ENCODE data around the gene CRKL. TPM values are rescaled to one million over a fixed set of nuclear protein-coding genes. Genes with fewer than 3 reads are reported as not detected.
A peak's percentile ranks its signal among the peaks of the same experiment; 100 is the strongest.

The CRKL gene
- total and polyA plus RNA-seq, 2 experiments from 2014 or later: 26.7 to 42.5 TPM

GRCh38 chr22:20882855-20883254, 34.4 kb upstream of the CRKL start:
- H3K4me2 ChIP-seq (ENCODE audit: unreplicated experiment): no peak overlapping the region
- no peaks in the 10 kb centered on the region for H3K79me2 ChIP-seq (ENCODE audit: insufficient read depth)
- H3K4me1 ChIP-seq (ENCODE audit: insufficient read depth): peaks cover 9% of the 10 kb centered on the region
- no peak overlapping the region for H2AFZ ChIP-seq
- H3K36me3 ChIP-seq (ENCODE audit: low read depth): peaks cover 3% of the 10 kb centered on the region
- no peaks in the 10 kb centered on the region for H3K9me3 ChIP-seq (ENCODE audit: low read depth)
- in situ Hi-C loops (cut with MboI): no loop called here
- DNase-seq: no peak
- no peaks in the 10 kb centered on the region for H3K9me2 ChIP-seq (ENCODE audit: insufficient read depth)
- H3F3A ChIP-seq (ENCODE audit: insufficient read depth): peaks cover 8% of the 10 kb centered on the region; the same call in 1 of the 2 replicates
- no peak overlapping the region for H3K9ac ChIP-seq
- H4K20me1 ChIP-seq (ENCODE audit: insufficient read depth): no peaks in the 10 kb centered on the region
- 96 to 97% methylated on average over 6 of the region's 6 CpGs for WGBS, 2 experiments (ENCODE audit: low coverage in 1 of 2, low lambda C conversion rate in 2 of 2, missing lambda C conversion rate in 2 of 2)
- H3K4me3 ChIP-seq: no peak overlapping the region
- TF ChIP-seq EZH2phosphoT487 (IDR thresholded peaks at IDR 0.05; ENCODE audit: insufficient read depth, low read depth): no peak
- TF ChIP-seq EZH2 (IDR thresholded peaks at IDR 0.05; ENCODE audit: insufficient read depth, poor library complexity, severe bottlenecking): no peak
- no peak overlapping the region for H3K27ac ChIP-seq
- H3K27me3 ChIP-seq (replicated peaks; ENCODE audit: insufficient read depth): no peaks in the 10 kb centered on the region

GRCh38 chr22:20884454-20884853, 32.8 kb upstream of the CRKL start:
- in situ Hi-C loops (cut with MboI): no loop called here
- Histone ChIP-seq H4K20me1 (ENCODE audit: insufficient read depth) (no peaks in the 10 kb centered on the region), H3K4me3 (no peak overlapping the region), H3K9me2 (ENCODE audit: insufficient read depth) (no peaks in the 10 kb centered on the region), H3K9me3 (ENCODE audit: low read depth) (no peaks in the 10 kb centered on the region), H3F3A (ENCODE audit: insufficient read depth) (peaks cover 8% of the 10 kb centered on the region; the same call in 1 of the 2 replicates), H3K79me2 (ENCODE audit: insufficient read depth) (no peaks in the 10 kb centered on the region), H3K36me3 (ENCODE audit: low read depth) (peaks cover 14% of the 10 kb centered on the region), H2AFZ (no peak overlapping the region), H3K4me1 (ENCODE audit: insufficient read depth) (peaks cover 9% of the 10 kb centered on the region), H3K27me3 (replicated peaks; ENCODE audit: insufficient read depth) (no peaks in the 10 kb centered on the region), H3K4me2 (ENCODE audit: unreplicated experiment) (no peak overlapping the region), H3K9ac (no peak overlapping the region), H3K27ac (no peak overlapping the region)
- no peak for DNase-seq
- no peak for TF ChIP-seq EZH2 (IDR thresholded peaks at IDR 0.05; ENCODE audit: insufficient read depth, poor library complexity, severe bottlenecking)
- no peak for TF ChIP-seq EZH2phosphoT487 (IDR thresholded peaks at IDR 0.05; ENCODE audit: insufficient read depth, low read depth)
- 53 to 60% methylated on average over 4 of the region's 4 CpGs for WGBS, 2 experiments (ENCODE audit: low coverage in 1 of 2, low lambda C conversion rate in 2 of 2, missing lambda C conversion rate in 2 of 2)

GRCh38 chr22:20885017-20885556, 32.1 kb upstream of the CRKL start:
- in situ Hi-C loops (cut with MboI): no loop called here
- Histone ChIP-seq H3K9me2 (ENCODE audit: insufficient read depth) (no peaks in the 10 kb centered on the region), H4K20me1 (ENCODE audit: insufficient read depth) (no peaks in the 10 kb centered on the region), H3K36me3 (ENCODE audit: low read depth) (peaks cover 14% of the 10 kb centered on the region), H2AFZ (no peak overlapping the region), H3K9ac (no peak overlapping the region), H3K9me3 (ENCODE audit: low read depth) (no peaks in the 10 kb centered on the region), H3K27me3 (replicated peaks; ENCODE audit: insufficient read depth) (no peaks in the 10 kb centered on the region), H3K4me2 (ENCODE audit: unreplicated experiment) (no peak overlapping the region), H3K4me1 (ENCODE audit: insufficient read depth) (peaks cover 9% of the 10 kb centered on the region), H3K79me2 (ENCODE audit: insufficient read depth) (no peaks in the 10 kb centered on the region), H3F3A (ENCODE audit: insufficient read depth) (peaks cover 8% of the 10 kb centered on the region; the same call in 1 of the 2 replicates), H3K4me3 (no peak overlapping the region), H3K27ac (no peak overlapping the region)
- no peak for DNase-seq
- TF ChIP-seq EZH2 (IDR thresholded peaks at IDR 0.05; ENCODE audit: insufficient read depth, poor library complexity, severe bottlenecking): no peak
- WGBS, 2 experiments (ENCODE audit: low coverage in 1 of 2, low lambda C conversion rate in 2 of 2, missing lambda C conversion rate in 2 of 2): 82% methylated on average over 8 of the region's 8 CpGs

- 0 out of 2 replicates have a peak overlapping the region, but pooled peaks have one; percentile 28 for H2AFZ ChIP-seq
- H3K9ac ChIP-seq: no peak overlapping the region
- H3K4me2 ChIP-seq (ENCODE audit: unreplicated experiment): no peak overlapping the region
- peaks cover 4% of the 10 kb centered on the region; the same call in 1 of the 2 replicates for H3F3A ChIP-seq (ENCODE audit: insufficient read depth)
- no peaks in the 10 kb centered on the region for H3K27me3 ChIP-seq (replicated peaks; ENCODE audit: insufficient read depth)
- no peaks in the 10 kb centered on the region for H3K79me2 ChIP-seq (ENCODE audit: insufficient read depth)
- H3K36me3 ChIP-seq (ENCODE audit: low read depth): peaks cover 14% of the 10 kb centered on the region
- no peak for TF ChIP-seq EZH2phosphoT487 (IDR thresholded peaks at IDR 0.05; ENCODE audit: insufficient read depth, low read depth)
- TF ChIP-seq EZH2 (IDR thresholded peaks at IDR 0.05; ENCODE audit: insufficient read depth, poor library complexity, severe bottlenecking): no peak
- in situ Hi-C loops (cut with MboI): no loop called here
- DNase-seq: peak; percentile 87
- no peaks in the 10 kb centered on the region for H4K20me1 ChIP-seq (ENCODE audit: insufficient read depth)
- H3K9me3 ChIP-seq (ENCODE audit: low read depth): no peaks in the 10 kb centered on the region
- H3K27ac ChIP-seq: peak overlapping the region; percentile 35; the same call in 1 of the 2 replicates
- H3K4me3 ChIP-seq: no peak overlapping the region
- WGBS, 2 experiments (ENCODE audit: low coverage in 1 of 2, low lambda C conversion rate in 2 of 2, missing lambda C conversion rate in 2 of 2): 47 to 49% methylated on average over 10 of the region's 10 CpGs
- H3K4me1 ChIP-seq (ENCODE audit: insufficient read depth): peaks cover 9% of the 10 kb centered on the region
- H3K9me2 ChIP-seq (ENCODE audit: insufficient read depth): no peaks in the 10 kb centered on the region
These were observed 31.5 kb upstream of the CRKL start for GRCh38 chr22:20885557-20886323.
